Activated CD8-positive, alpha-beta memory T cell treated with anti-CD3 and anti-CD28 coated beads, Interleukin-2, amount 10 ng/mL, durations not matched to agents 7 days and 5 days (primary cell): ENCODE results near the gene SHLD2. TPM values are rescaled to one million over a fixed set of nuclear protein-coding genes. Genes with fewer than 3 reads are reported as not detected.
"Not testable (repeated sequence)": the region's sequence is repeated elsewhere in the genome, so short reads cannot be mapped to it uniquely, and the experiment has no call there.

Source experiments
- ATAC-seq: fragments of 150-1000 bp; cut with Tn5 transposase; one replicate; pipeline ENCODE4 v1.10.0; 2021; ENCODE audit warnings: moderate library complexity
- CTCF ChIA-PET: fragments of 350-600 bp; sonication (Branson Sonifier 250); formaldehyde crosslinking; loops from one replicate; lab custom pipeline; 2021; ENCODE audit warnings: antibody characterized with exemption; lab: Charles Lee
- DNase-seq: peaks from one replicate; pipeline ENCODE4 v3.0.0-alpha.2; 2020
- H3K27ac Mint-ChIP-seq: one replicate; pipeline ENCODE4 v1.8.0; 2021; ENCODE audit warnings: mild to moderate bottlenecking, mixed read lengths
- H3K27me3 Mint-ChIP-seq: one replicate; pipeline ENCODE4 v1.8.0; 2021; ENCODE audit warnings: mixed read lengths
- H3K36me3 Mint-ChIP-seq: one replicate; pipeline ENCODE4 v1.8.0; 2021; ENCODE audit warnings: mild to moderate bottlenecking, mixed read lengths
- H3K4me1 Mint-ChIP-seq: one replicate; pipeline ENCODE4 v1.8.0; 2021; ENCODE audit warnings: mixed read lengths
- H3K4me3 Mint-ChIP-seq: one replicate; pipeline ENCODE4 v1.8.0; 2021; ENCODE audit warnings: mild to moderate bottlenecking, moderate library complexity, mixed read lengths
- H3K9me3 Mint-ChIP-seq: one replicate; pipeline ENCODE4 v1.8.0; 2022; ENCODE audit warnings: low read depth, mixed read lengths
- total RNA-seq, 2 experiments: library from RNA; stranded (reverse); gene quantifications; one replicate each; pipeline ENCODE4 v1.2.3, GENCODE V29; 2021

Gene SHLD2
- total RNA-seq, 2 experiments from 2014 or later = 31.1 to 36.4 TPM

GRCh38 chr10:87133936-87134335 lies 38.9 kb downstream of the SHLD2 start:
- CTCF ChIA-PET, H3K4me1 Mint-ChIP-seq, H3K4me3 Mint-ChIP-seq, H3K27me3 Mint-ChIP-seq, ATAC-seq, H3K27ac Mint-ChIP-seq, DNase-seq: not testable (repeated sequence)
- peaks cover 39% of the 10 kb centered on the region for H3K36me3 Mint-ChIP-seq
- peaks cover 11% of the 10 kb centered on the region for H3K9me3 Mint-ChIP-seq

GRCh38 chr10:87134440-87134839 lies 39.4 kb downstream of the SHLD2 start:
- Mint-ChIP-seq H3K36me3 (peaks cover 39% of the 10 kb centered on the region), H3K9me3 (peaks cover 11% of the 10 kb centered on the region)
- DNase-seq, H3K27ac Mint-ChIP-seq, ATAC-seq, CTCF ChIA-PET, H3K4me3 Mint-ChIP-seq, H3K4me1 Mint-ChIP-seq, H3K27me3 Mint-ChIP-seq: not testable (repeated sequence)

GRCh38 chr10:87137478-87137877 lies 42.5 kb downstream of the SHLD2 start:
- Mint-ChIP-seq H3K36me3 (peaks cover 33% of the 10 kb centered on the region), H3K9me3 (peaks cover 11% of the 10 kb centered on the region)
- DNase-seq, H3K4me3 Mint-ChIP-seq, H3K4me1 Mint-ChIP-seq, H3K27me3 Mint-ChIP-seq, CTCF ChIA-PET, H3K27ac Mint-ChIP-seq, ATAC-seq: not testable (repeated sequence)

GRCh38 chr10:87142230-87143108 lies 47.5 kb downstream of the SHLD2 start:
- DNase-seq, H3K4me3 Mint-ChIP-seq, H3K4me1 Mint-ChIP-seq, H3K27ac Mint-ChIP-seq, ATAC-seq, H3K9me3 Mint-ChIP-seq, CTCF ChIA-PET, H3K27me3 Mint-ChIP-seq: not testable (repeated sequence)
- H3K36me3 Mint-ChIP-seq = peaks cover 12% of the 10 kb centered on the region

GRCh38 chr10:87143109-87143418 lies 48.1 kb downstream of the SHLD2 start:
- H3K9me3 Mint-ChIP-seq, DNase-seq, H3K27ac Mint-ChIP-seq, H3K4me3 Mint-ChIP-seq, H3K36me3 Mint-ChIP-seq, CTCF ChIA-PET, H3K4me1 Mint-ChIP-seq, ATAC-seq, H3K27me3 Mint-ChIP-seq: not testable (repeated sequence)

GRCh38 chr10:87145598-87145997 lies 50.6 kb downstream of the SHLD2 start:
- H3K9me3 Mint-ChIP-seq, H3K4me3 Mint-ChIP-seq, CTCF ChIA-PET, H3K27ac Mint-ChIP-seq, DNase-seq, ATAC-seq, H3K36me3 Mint-ChIP-seq, H3K4me1 Mint-ChIP-seq, H3K27me3 Mint-ChIP-seq: not testable (repeated sequence)

GRCh38 chr10:87149020-87149609 lies 54.1 kb downstream of the SHLD2 start:
- H3K27ac Mint-ChIP-seq, ATAC-seq, H3K4me1 Mint-ChIP-seq, H3K4me3 Mint-ChIP-seq, H3K27me3 Mint-ChIP-seq, H3K36me3 Mint-ChIP-seq, H3K9me3 Mint-ChIP-seq, CTCF ChIA-PET, DNase-seq: not testable (repeated sequence)

GRCh38 chr10:87151516-87151915 lies 56.5 kb downstream of the SHLD2 start:
- H3K4me1 Mint-ChIP-seq, ATAC-seq, CTCF ChIA-PET, H3K4me3 Mint-ChIP-seq, DNase-seq, H3K27ac Mint-ChIP-seq, H3K36me3 Mint-ChIP-seq, H3K9me3 Mint-ChIP-seq, H3K27me3 Mint-ChIP-seq: not testable (repeated sequence)

- H3K36me3 Mint-ChIP-seq, DNase-seq, CTCF ChIA-PET, H3K9me3 Mint-ChIP-seq, H3K4me1 Mint-ChIP-seq, H3K27ac Mint-ChIP-seq, H3K27me3 Mint-ChIP-seq, ATAC-seq, H3K4me3 Mint-ChIP-seq: not testable (repeated sequence)
These were observed 61.8 kb downstream of the SHLD2 start for GRCh38 chr10:87156841-87157240.

- H3K4me3 Mint-ChIP-seq, H3K27ac Mint-ChIP-seq, DNase-seq, H3K4me1 Mint-ChIP-seq, CTCF ChIA-PET, H3K27me3 Mint-ChIP-seq, ATAC-seq, H3K9me3 Mint-ChIP-seq, H3K36me3 Mint-ChIP-seq: not testable (repeated sequence)
These were observed 62.8 kb downstream of the SHLD2 start for GRCh38 chr10:87157821-87158220.

GRCh38 chr10:87162703-87163293 lies 67.8 kb downstream of the SHLD2 start:
- H3K27ac Mint-ChIP-seq, H3K36me3 Mint-ChIP-seq: not testable (repeated sequence)

GRCh38 chr10:87163414-87163813 lies 68.4 kb downstream of the SHLD2 start:
- H3K27ac Mint-ChIP-seq, H3K36me3 Mint-ChIP-seq, H3K9me3 Mint-ChIP-seq, ATAC-seq, H3K4me3 Mint-ChIP-seq, H3K27me3 Mint-ChIP-seq, DNase-seq, H3K4me1 Mint-ChIP-seq, CTCF ChIA-PET: not testable (repeated sequence)

More at GRCh38 chr10:87162703-87163293, 67.8 kb downstream of the SHLD2 start:
- DNase-seq, H3K27me3 Mint-ChIP-seq, ATAC-seq, H3K9me3 Mint-ChIP-seq, CTCF ChIA-PET, H3K4me1 Mint-ChIP-seq, H3K4me3 Mint-ChIP-seq: not testable (repeated sequence)

GRCh38 chr10:87169857-87170256 lies 74.9 kb downstream of the SHLD2 start:
- ATAC-seq, H3K9me3 Mint-ChIP-seq, H3K27ac Mint-ChIP-seq, DNase-seq, CTCF ChIA-PET, H3K27me3 Mint-ChIP-seq, H3K36me3 Mint-ChIP-seq, H3K4me3 Mint-ChIP-seq, H3K4me1 Mint-ChIP-seq: not testable (repeated sequence)

GRCh38 chr10:87170705-87171104 lies 75.7 kb downstream of the SHLD2 start:
- H3K27ac Mint-ChIP-seq, H3K4me1 Mint-ChIP-seq, ATAC-seq, H3K9me3 Mint-ChIP-seq, CTCF ChIA-PET, DNase-seq, H3K27me3 Mint-ChIP-seq, H3K36me3 Mint-ChIP-seq, H3K4me3 Mint-ChIP-seq: not testable (repeated sequence)
